Heart left ventricle (tissue), 16 donors: ENCODE measurements around the gene VPS39. TPM values are rescaled to one million over a fixed set of nuclear protein-coding genes. Genes with fewer than 3 reads are reported as not detected.

ENCODE experiments used
- ATAC-seq, 4 donors: fragments of 200-7000 bp; cut with Tn5 transposase; one replicate each; pipeline ENCODE4 v1.9.1; 2020 to 2022; ENCODE audit warnings: moderate library complexity in 4 of 4, mild to moderate bottlenecking in 3 of 4, moderate number of reproducible peaks in 1 of 4
- DNase-seq, 5 donors: peaks; one replicate each; pipeline ENCODE4 v3.0.0-alpha.2; 2020
- H3K27ac ChIP-seq, 12 donors: fragments of 200-600 bp; sonication (generic) in 4 of 12; one replicate each; pipeline versions ENCODE4 v1.5.0 to v1.8.0; 2016 to 2022; ENCODE audit warnings: mild to moderate bottlenecking in 2 of 12
- H3K27me3 ChIP-seq, 9 donors: fragments of 200-600 bp; sonication (generic) in 2 of 9; one replicate each; pipeline versions ENCODE4 v1.5.1 to v1.8.0; 2016 to 2022; ENCODE audit warnings: mild to moderate bottlenecking in 3 of 9
- H3K36me3 ChIP-seq, 9 donors: fragments of 200-600 bp; sonication (generic) in 2 of 9; one replicate each; pipeline versions ENCODE4 v1.5.0 to v1.8.0; 2018 to 2022; ENCODE audit warnings: mild to moderate bottlenecking in 2 of 9
- H3K4me1 ChIP-seq, 12 donors: fragments of 200-600 bp; sonication (generic) in 4 of 12; one replicate each; pipeline versions ENCODE4 v1.5.0 to v1.8.0; 2016 to 2022; ENCODE audit warnings: mild to moderate bottlenecking in 3 of 12
- H3K4me3 ChIP-seq, 12 donors: fragments of 200-600 bp; sonication (generic) in 4 of 12; one replicate each; pipeline versions ENCODE4 v1.5.0 to v1.8.0; 2017 to 2022; ENCODE audit warnings: mild to moderate bottlenecking in 9 of 12, moderate library complexity in 4 of 12
- H3K9me3 ChIP-seq, 12 donors: fragments of 200-600 bp; sonication (generic) in 4 of 12; one replicate each; pipeline versions ENCODE4 v1.5.0 to v1.8.0; 2016 to 2022; ENCODE audit warnings: mild to moderate bottlenecking in 1 of 12
- CTCF ChIP-seq, 12 donors: fragments of 200-600 bp; sonication (generic) in 4 of 12; IDR thresholded peaks; one replicate each; pipeline versions ENCODE4 v1.5.0 to v1.8.0; 2018 to 2022; ENCODE audit warnings: antibody characterized with exemption in 12 of 12, mild to moderate bottlenecking in 5 of 12
- POLR2A ChIP-seq, 2 donors: fragments of 450-650 bp; IDR thresholded peaks; one replicate each; pipeline ENCODE4 v1.6.1; 2017; ENCODE audit warnings: antibody characterized with exemption in 2 of 2, mild to moderate bottlenecking in 2 of 2, moderate library complexity in 2 of 2
- WGBS, 4 donors: extraction: QIAGEN DNeasy Blood & Tissue Kit in 2 of 4; methylation state at CpG; one replicate each; pipeline versions ENCODE4 v1.1.5 to v1.1.7; 2013 to 2018; 5-methylcytosine and 5-hydroxymethylcytosine counted together
- intact Hi-C, 10 donors: fragments of 100-400 bp; cut with DNase I; formaldehyde crosslinking; loops; one replicate each; pipeline versions ENCODE4 v1.11.1 to v1.14.2; 2022
- polyA plus RNA-seq, 2 donors: library from polyadenylated mRNA; stranded (reverse); fragments of 200-250 nt; gene quantifications; one replicate each; pipeline ENCODE4 v1.2.3, GENCODE V29; 2013
- total RNA-seq, 9 donors: library from RNA; depleted of rRNA in 2 of 9; stranded (reverse); fragments of >200 nt in 2 of 9; fragmentation: NEBNext Ultra II Directional in 3 of 9; extraction: Animal tissue kit (Norgen Biotek cat#: 25700) in 3 of 9; gene quantifications; one replicate each; pipeline versions ENCODE4 v1.1.0 to v1.2.4, GENCODE V29; 2016 to 2023
- donor health status: ischemic (EF 13 %, LVEDD 7.1; RV severe dilation, severe dysfunction).
- donor health status: healthy with polysubstance abuse.
- donor health status: DM: no; HTN: yes; CAD: no.
- donor health status: DM: no; HTN: no; CAD: no.
- donor health status: ischemic (EF 25% LVEDD 6.9; RV normal size, moderate dysfunction).
- donor health status: ischemic (EF 25% LVEDD 5.7; RV mildly dilated, moderate dysfunction).
- donor health status: healthy.
- donor health status: DM: yes; HTN: yes; CAD: no.
- donor health status: ischemic (EF 35%, LVEDD 5.7; RV mildly dilated, moderate dysfunction).
- donor health status: nonischemic (EF 11% LVEDD 7.7; RV severe dilation, severe dysfunction).
- donor health status: DM: yes; HTN: yes; CAD: no.
- donor health status: PGD.
- donor health status: ischemic (EF 29% LVEDD 5.4; RV normal size, mild dysfunction).
- donor health status: nonischemic (EF 23%, LVEDD 6.1; RV moderate dilation, normal function).

Gene VPS39
- total and polyA plus RNA-seq, 11 donors: 33.8 to 59.9 (median 48.0) TPM

DNA sequence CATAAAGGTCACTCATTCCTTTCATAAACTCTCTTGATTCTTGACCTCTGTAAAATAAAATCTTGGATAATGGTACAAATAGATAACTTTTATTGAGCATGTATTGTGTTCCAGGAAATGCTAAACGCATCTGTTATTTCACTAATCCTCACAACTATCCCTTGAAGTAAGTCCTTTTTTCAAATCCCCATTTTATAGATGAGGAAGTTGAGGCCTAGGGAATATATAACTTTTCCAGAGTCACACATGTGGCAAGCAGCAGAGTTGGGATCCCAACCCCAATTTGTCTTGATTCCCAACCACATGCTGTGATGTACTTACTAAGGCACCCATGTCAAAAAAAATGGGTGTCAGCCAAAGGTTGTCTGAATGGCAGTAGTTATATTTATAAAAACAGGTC lies 6.3 kb downstream of the VPS39 start:
- no peak for ATAC-seq
- intact Hi-C loops: no loop called here
- Histone ChIP-seq H3K9me3 (no peaks in the 10 kb centered on the region), H3K36me3 (peaks cover 0 to 49% (median 28%) of the 10 kb centered on the region in 9 donors), H3K27me3 (no peaks in the 10 kb centered on the region), H3K27ac (no peak overlapping the region), H3K4me3 (no peak overlapping the region), H3K4me1 (peaks cover 0 to 23% (median 8%) of the 10 kb centered on the region in 12 donors)
- no peak for DNase-seq
- no peak for TF ChIP-seq POLR2A (IDR thresholded peaks at IDR 0.05)
- no peak for TF ChIP-seq CTCF (IDR thresholded peaks at IDR 0.05)
- 93 to 99% (median 95%) methylated on average over 1 of the region's 1 CpG for WGBS, 4 donors

DNA sequence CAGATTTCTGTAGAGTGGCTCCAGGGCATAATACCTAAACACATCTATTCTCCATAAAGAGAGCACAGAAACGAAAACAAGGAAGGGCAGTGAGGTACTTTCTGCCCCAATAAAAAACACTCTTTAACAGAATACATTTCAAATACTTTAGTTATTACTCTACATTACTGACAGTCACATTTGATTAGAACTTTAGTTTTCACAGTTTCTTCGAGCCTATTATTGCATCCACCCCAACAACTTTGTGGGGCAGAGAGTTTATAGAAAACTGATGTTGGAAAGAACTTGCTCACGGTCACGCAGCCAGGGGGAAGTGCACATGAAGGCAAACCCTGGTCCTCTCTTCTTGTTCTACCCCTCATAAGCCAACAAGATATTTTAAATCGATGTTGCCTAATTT lies 9.0 kb downstream of the VPS39 start:
- H3K27me3 ChIP-seq: no peaks in the 10 kb centered on the region
- no peak overlapping the region for H3K27ac ChIP-seq
- peaks cover 0 to 3% (median 0%) of the 10 kb centered on the region in 12 donors for H3K4me1 ChIP-seq
- TF ChIP-seq CTCF (IDR thresholded peaks at IDR 0.05): no peak
- no peak for TF ChIP-seq POLR2A (IDR thresholded peaks at IDR 0.05)
- H3K36me3 ChIP-seq: peaks cover 0 to 49% (median 27%) of the 10 kb centered on the region in 9 donors
- no peak overlapping the region for H3K4me3 ChIP-seq
- H3K9me3 ChIP-seq: peaks cover 0 to 5% (median 0%) of the 10 kb centered on the region in 12 donors
- DNase-seq: no peak
- no peak for ATAC-seq
- intact Hi-C loops: no loop called here
- WGBS, 4 donors: 82 to 97% (median 95%) methylated on average over 5 of the region's 5 CpGs

DNA sequence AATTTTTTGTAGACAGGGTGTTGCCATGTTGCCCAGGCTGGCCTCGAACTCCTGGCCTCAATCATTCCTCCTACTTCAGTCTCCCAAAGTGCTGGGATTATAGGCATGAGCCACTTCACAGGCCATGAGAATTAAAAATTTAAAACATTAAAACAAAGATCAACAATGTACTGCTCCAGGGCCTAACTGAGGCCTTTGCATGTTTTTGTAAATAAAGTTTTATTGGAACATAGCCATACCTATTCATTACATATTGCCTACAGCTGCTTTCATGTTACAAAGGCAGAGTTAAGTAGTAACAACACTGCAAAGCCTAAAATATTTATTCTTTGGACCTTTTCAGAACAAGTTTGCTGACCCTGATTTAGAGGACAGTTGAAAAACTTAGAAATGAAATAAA lies 9.6 kb downstream of the VPS39 start:
- Histone ChIP-seq H3K4me1 (peaks cover 0 to 3% (median 0%) of the 10 kb centered on the region in 12 donors), H3K4me3 (no peak overlapping the region), H3K36me3 (peaks cover 0 to 52% (median 27%) of the 10 kb centered on the region in 9 donors), H3K27ac (no peak overlapping the region), H3K27me3 (no peaks in the 10 kb centered on the region), H3K9me3 (peaks cover 0 to 5% (median 0%) of the 10 kb centered on the region in 12 donors)
- intact Hi-C loops: no loop called here
- no peak for TF ChIP-seq POLR2A (IDR thresholded peaks at IDR 0.05)
- TF ChIP-seq CTCF (IDR thresholded peaks at IDR 0.05): no peak
- DNase-seq (no peak), ATAC-seq (no peak)
- WGBS, 4 donors: 86 to 100% (median 96%) methylated on average over 1 of the region's 1 CpG

- WGBS, 4 donors: 94 to 96% (median 95%) methylated on average over 5 of the region's 5 CpGs
- no peak overlapping the region for H3K27ac ChIP-seq
- intact Hi-C loops: no loop called here
- ATAC-seq (no peak), DNase-seq (no peak)
- H3K4me1 ChIP-seq: peaks cover 0 to 5% (median 0%) of the 10 kb centered on the region in 12 donors
- H3K9me3 ChIP-seq: peaks cover 0 to 5% (median 0%) of the 10 kb centered on the region in 12 donors
- H3K27me3 ChIP-seq: no peaks in the 10 kb centered on the region
- TF ChIP-seq CTCF (IDR thresholded peaks at IDR 0.05) (no peak), POLR2A (IDR thresholded peaks at IDR 0.05) (no peak)
- H3K4me3 ChIP-seq: no peak overlapping the region
- H3K36me3 ChIP-seq: peaks cover 0 to 60% (median 54%) of the 10 kb centered on the region in 9 donors
Measured at GRCh38 chr15:42194513-42194912, 13.6 kb downstream of the VPS39 start.
